ENCODE data around the gene MAPK8IP3. TPM values are rescaled to one million over a fixed set of nuclear protein-coding genes. Genes with fewer than 3 reads are reported as not detected.
"Not testable (repeated sequence)": the region's sequence is repeated elsewhere in the genome, so short reads cannot be mapped to it uniquely, and the experiment has no call there.

Gene MAPK8IP3
- total RNA-seq, 1 experiment from 2014 or later = 59.2 TPM

- no peak overlapping the region for H3K4me3 ChIP-seq (ENCODE audit: low read length)
- no peaks in the 10 kb centered on the region for H3K9me3 ChIP-seq (ENCODE audit: low read length)
- no peak overlapping the region for H3K9ac ChIP-seq (ENCODE audit: low read length)
- H4K20me1 ChIP-seq (ENCODE audit: insufficient read depth, low read depth, low read length) = no peaks in the 10 kb centered on the region
- H3K9me2 ChIP-seq (replicated peaks; ENCODE audit: insufficient read depth, low read length) = no peaks in the 10 kb centered on the region
- H3K27me3 ChIP-seq (ENCODE audit: low read length) = no peaks in the 10 kb centered on the region
- no peak overlapping the region for H2AFZ ChIP-seq (ENCODE audit: low read length)
- no peaks in the 10 kb centered on the region for H3K4me1 ChIP-seq (ENCODE audit: low read length)
- H3K4me2 ChIP-seq (ENCODE audit: low read depth, low read length, poor library complexity, severe bottlenecking) = no peak overlapping the region
- H3K36me3 ChIP-seq (ENCODE audit: insufficient read depth, low read length) = no peaks in the 10 kb centered on the region
- H3K27ac ChIP-seq (ENCODE audit: low read length) = no peak overlapping the region
- DNase-seq = no peak
- no peaks in the 10 kb centered on the region for H3K79me2 ChIP-seq (ENCODE audit: low read length)
Measured at GRCh38 chr16:1791943-1792812, 86.2 kb downstream of the MAPK8IP3 start.

GRCh38 chr16:1792836-1793577 lies 87.0 kb downstream of the MAPK8IP3 start:
- H3K9me3 ChIP-seq (ENCODE audit: low read length) = no peaks in the 10 kb centered on the region
- H3K4me3 ChIP-seq (ENCODE audit: low read length) = no peak overlapping the region
- no peak overlapping the region for H2AFZ ChIP-seq (ENCODE audit: low read length)
- no peaks in the 10 kb centered on the region for H4K20me1 ChIP-seq (ENCODE audit: insufficient read depth, low read depth, low read length)
- H3K79me2 ChIP-seq (ENCODE audit: low read length) = no peaks in the 10 kb centered on the region
- no peak overlapping the region for H3K4me2 ChIP-seq (ENCODE audit: low read depth, low read length, poor library complexity, severe bottlenecking)
- H3K9ac ChIP-seq (ENCODE audit: low read length) = no peak overlapping the region
- H3K27me3 ChIP-seq (ENCODE audit: low read length) = no peaks in the 10 kb centered on the region
- no peaks in the 10 kb centered on the region for H3K36me3 ChIP-seq (ENCODE audit: insufficient read depth, low read length)
- no peak for DNase-seq
- H3K9me2 ChIP-seq (replicated peaks; ENCODE audit: insufficient read depth, low read length) = no peaks in the 10 kb centered on the region
- no peaks in the 10 kb centered on the region for H3K4me1 ChIP-seq (ENCODE audit: low read length)
- H3K27ac ChIP-seq (ENCODE audit: low read length) = no peak overlapping the region

- DNase-seq = no peak
- Histone ChIP-seq H3K36me3 (ENCODE audit: insufficient read depth, low read length) (no peaks in the 10 kb centered on the region), H3K9me3 (ENCODE audit: low read length) (no peaks in the 10 kb centered on the region), H3K9me2 (replicated peaks; ENCODE audit: insufficient read depth, low read length) (no peaks in the 10 kb centered on the region), H4K20me1 (ENCODE audit: insufficient read depth, low read depth, low read length) (no peaks in the 10 kb centered on the region), H3K9ac (ENCODE audit: low read length) (no peak within 1 kb of the TSS), H3K27me3 (ENCODE audit: low read length) (no peaks in the 10 kb centered on the region), H3K4me3 (ENCODE audit: low read length) (no peak within 1 kb of the TSS), H2AFZ (ENCODE audit: low read length) (no peak within 1 kb of the TSS), H3K4me1 (ENCODE audit: low read length) (no peaks in the 10 kb centered on the region), H3K27ac (ENCODE audit: low read length) (no peak within 1 kb of the TSS), H3K4me2 (ENCODE audit: low read depth, low read length, poor library complexity, severe bottlenecking) (no peak within 1 kb of the TSS), H3K79me2 (ENCODE audit: low read length) (no peaks in the 10 kb centered on the region)
Measured at GRCh38 chr16:1793578-1794220, 87.7 kb downstream of the MAPK8IP3 start, which contains the start of gene IGFALS. IGFALS (minus strand) TSS chr16:1793705; CDS start chr16:1793652, 53 bp downstream.

GRCh38 chr16:1794221-1794871 lies 88.4 kb downstream of the MAPK8IP3 start:
- Histone ChIP-seq H4K20me1 (ENCODE audit: insufficient read depth, low read depth, low read length) (no peaks in the 10 kb centered on the region), H3K9me3 (ENCODE audit: low read length) (no peaks in the 10 kb centered on the region; the same call in 1 of the 2 replicates), H3K9ac (ENCODE audit: low read length) (no peak overlapping the region), H3K27me3 (ENCODE audit: low read length) (no peaks in the 10 kb centered on the region), H3K36me3 (ENCODE audit: insufficient read depth, low read length) (no peaks in the 10 kb centered on the region), H3K4me3 (ENCODE audit: low read length) (no peak overlapping the region), H3K79me2 (ENCODE audit: low read length) (no peaks in the 10 kb centered on the region), H3K4me2 (ENCODE audit: low read depth, low read length, poor library complexity, severe bottlenecking) (no peak overlapping the region), H3K4me1 (ENCODE audit: low read length) (no peaks in the 10 kb centered on the region), H2AFZ (ENCODE audit: low read length) (no peak overlapping the region), H3K9me2 (replicated peaks; ENCODE audit: insufficient read depth, low read length) (no peaks in the 10 kb centered on the region), H3K27ac (ENCODE audit: low read length) (no peak overlapping the region)
- no peak for DNase-seq

- Histone ChIP-seq H3K9ac (ENCODE audit: low read length) (no peak overlapping the region), H3K27me3 (ENCODE audit: low read length) (no peaks in the 10 kb centered on the region), H3K9me3 (ENCODE audit: low read length) (peaks cover 3% of the 10 kb centered on the region; the same call in 1 of the 2 replicates), H3K4me2 (ENCODE audit: low read depth, low read length, poor library complexity, severe bottlenecking) (no peak overlapping the region), H3K79me2 (ENCODE audit: low read length) (no peaks in the 10 kb centered on the region), H3K9me2 (replicated peaks; ENCODE audit: insufficient read depth, low read length) (no peaks in the 10 kb centered on the region), H2AFZ (ENCODE audit: low read length) (no peak overlapping the region), H4K20me1 (ENCODE audit: insufficient read depth, low read depth, low read length) (no peaks in the 10 kb centered on the region), H3K4me1 (ENCODE audit: low read length) (no peaks in the 10 kb centered on the region), H3K4me3 (ENCODE audit: low read length) (no peak overlapping the region), H3K36me3 (ENCODE audit: insufficient read depth, low read length) (no peaks in the 10 kb centered on the region), H3K27ac (ENCODE audit: low read length) (no peak overlapping the region)
- DNase-seq = no peak
Measured at GRCh38 chr16:1794908-1795666, 89.1 kb downstream of the MAPK8IP3 start.

GRCh38 chr16:1799263-1799662 lies 93.3 kb downstream of the MAPK8IP3 start:
- not testable (repeated sequence) for DNase-seq; H3K9me2 ChIP-seq (replicated peaks; ENCODE audit: insufficient read depth, low read length); H3K27me3 ChIP-seq (ENCODE audit: low read length)

GRCh38 chr16:1800701-1801100 lies 94.7 kb downstream of the MAPK8IP3 start:
- Histone ChIP-seq H3K4me3 (ENCODE audit: low read length) (no peak overlapping the region), H3K9ac (ENCODE audit: low read length) (no peak overlapping the region), H3K79me2 (ENCODE audit: low read length) (no peaks in the 10 kb centered on the region), H3K36me3 (ENCODE audit: insufficient read depth, low read length) (no peaks in the 10 kb centered on the region), H3K27ac (ENCODE audit: low read length) (no peak overlapping the region), H3K4me2 (ENCODE audit: low read depth, low read length, poor library complexity, severe bottlenecking) (no peak overlapping the region), H2AFZ (ENCODE audit: low read length) (no peak overlapping the region), H4K20me1 (ENCODE audit: insufficient read depth, low read depth, low read length) (no peaks in the 10 kb centered on the region), H3K9me2 (replicated peaks; ENCODE audit: insufficient read depth, low read length) (no peaks in the 10 kb centered on the region), H3K27me3 (ENCODE audit: low read length) (no peaks in the 10 kb centered on the region), H3K9me3 (ENCODE audit: low read length) (peaks cover 3% of the 10 kb centered on the region; the same call in 1 of the 2 replicates), H3K4me1 (ENCODE audit: low read length) (no peaks in the 10 kb centered on the region)
- DNase-seq = no peak

More at GRCh38 chr16:1799263-1799662, 93.3 kb downstream of the MAPK8IP3 start:
- H3K36me3 ChIP-seq (ENCODE audit: insufficient read depth, low read length); H3K79me2 ChIP-seq (ENCODE audit: low read length); H2AFZ ChIP-seq (ENCODE audit: low read length); H3K4me3 ChIP-seq (ENCODE audit: low read length); H3K9me3 ChIP-seq (ENCODE audit: low read length); H3K27ac ChIP-seq (ENCODE audit: low read length); H4K20me1 ChIP-seq (ENCODE audit: insufficient read depth, low read depth, low read length); H3K4me1 ChIP-seq (ENCODE audit: low read length); H3K9ac ChIP-seq (ENCODE audit: low read length); H3K4me2 ChIP-seq (ENCODE audit: low read depth, low read length, poor library complexity, severe bottlenecking): not testable (repeated sequence)

Measured in Karpas-422 (cell line).